HepG2 (cell line): ENCODE measurements around the gene TOM1L2. TPM values are rescaled to one million over a fixed set of nuclear protein-coding genes. Genes with fewer than 3 reads are reported as not detected.

ENCODE experiments used
- ADNP ChIP-seq: sonication (generic); formaldehyde crosslinking; IDR thresholded peaks from 2 replicates; pipeline ENCODE4 v1.4.0; 2020; ENCODE audit warnings: missing genetic modification reagents
- CHD4 ChIP-seq: fragments of 200-600 bp; sonication (generic); IDR thresholded peaks from 2 replicates; pipeline ENCODE4 v1.7.0; 2017; ENCODE audit warnings: mild to moderate bottlenecking, low read length, borderline replicate concordance
- DNMT3B ChIP-seq: conservative IDR thresholded peaks from 2 replicates; pipeline ENCODE4 v1.6.1; 2016; ENCODE audit warnings: missing biosample characterization, control low read depth
- GFI1 ChIP-seq: sonication (generic); formaldehyde crosslinking; IDR thresholded peaks from 2 replicates; pipeline ENCODE4 v1.5.0; 2020; ENCODE audit warnings: missing genetic modification reagents, mild to moderate bottlenecking, borderline replicate concordance
- GZF1 ChIP-seq: sonication (generic); formaldehyde crosslinking; IDR thresholded peaks from 2 replicates; pipeline ENCODE4 v1.5.1; 2020; ENCODE audit warnings: mild to moderate bottlenecking, missing genetic modification reagents
- KLF16 ChIP-seq, 2 experiments: sonication (generic) in 1 of 2; formaldehyde crosslinking in 1 of 2; IDR thresholded peaks; 2 replicates each; pipeline versions ENCODE4 v1.6.1 to v1.8.0; 2016 to 2023; ENCODE audit warnings: missing genetic modification reagents in 2 of 2, missing compliant biosample characterization in 1 of 2
- LCORL ChIP-seq, 2 experiments: fragments of 450-650 bp in 1 of 2; sonication (generic) in 1 of 2; formaldehyde crosslinking in 1 of 2; IDR thresholded peaks; 2 replicates each; pipeline versions ENCODE4 v1.5.0 to v1.6.1; 2017 to 2020; ENCODE audit warnings: antibody characterized with exemption in 1 of 2, missing genetic modification reagents in 1 of 2
- MLLT10 ChIP-seq: sonication (generic); formaldehyde crosslinking; IDR thresholded peaks from 2 replicates; pipeline ENCODE4 v1.4.0; 2020; ENCODE audit warnings: missing genetic modification reagents
- ONECUT2 ChIP-seq: sonication (generic); formaldehyde crosslinking; IDR thresholded peaks from 2 replicates; pipeline ENCODE4 v1.4.0; 2020; ENCODE audit warnings: missing genetic modification reagents
- PHB2 ChIP-seq: fragments of 450-650 bp; IDR thresholded peaks from 2 replicates; pipeline ENCODE4 v1.6.1; 2018; ENCODE audit not compliant: partially characterized antibody
- PRDM15 ChIP-seq: sonication (generic); formaldehyde crosslinking; IDR thresholded peaks from 2 replicates; pipeline ENCODE4 v1.4.0; 2020; ENCODE audit warnings: missing genetic modification reagents
- TRIM22 ChIP-seq: fragments of 450-650 bp; IDR thresholded peaks from 2 replicates; pipeline ENCODE4 v1.6.1; 2017
- ZNF101 ChIP-seq: sonication (generic); formaldehyde crosslinking; IDR thresholded peaks from 2 replicates; pipeline ENCODE4 v1.4.0; 2020; ENCODE audit warnings: mild to moderate bottlenecking, low read depth, missing genetic modification reagents, borderline replicate concordance
- ZNF251 ChIP-seq: sonication (generic); formaldehyde crosslinking; IDR thresholded peaks from 2 replicates; pipeline ENCODE4 v1.9.0; 2021; ENCODE audit warnings: mild to moderate bottlenecking, missing genetic modification reagents
- ZNF276 ChIP-seq: sonication (generic); formaldehyde crosslinking; IDR thresholded peaks from 2 replicates; pipeline ENCODE4 v1.4.0; 2020; ENCODE audit warnings: mild to moderate bottlenecking, low read depth, missing genetic modification reagents
- ZNF552 ChIP-seq: sonication (generic); formaldehyde crosslinking; IDR thresholded peaks from 2 replicates; pipeline ENCODE4 v1.9.0; 2022; ENCODE audit warnings: missing genetic modification reagents, mild to moderate bottlenecking, borderline replicate concordance
- ZNF607 ChIP-seq: sonication (generic); formaldehyde crosslinking; IDR thresholded peaks from 2 replicates; pipeline ENCODE4 v1.5.1; 2020; ENCODE audit warnings: missing genetic modification reagents, mild to moderate bottlenecking, borderline replicate concordance
- ZNF704 ChIP-seq: sonication (generic); formaldehyde crosslinking; IDR thresholded peaks from 2 replicates; pipeline ENCODE4 v1.8.1; 2023; ENCODE audit warnings: mild to moderate bottlenecking, inconsistent platforms, moderate library complexity, missing genetic modification reagents, borderline replicate concordance
- ZNF883 ChIP-seq: sonication (generic); formaldehyde crosslinking; IDR thresholded peaks from 2 replicates; pipeline ENCODE4 v1.5.1; 2020; ENCODE audit warnings: mild to moderate bottlenecking, missing genetic modification reagents; ENCODE audit errors: not compliant biosample characterization
- ZSCAN12 ChIP-seq: sonication (generic); formaldehyde crosslinking; IDR thresholded peaks from 2 replicates; pipeline ENCODE4 v1.9.0; 2021; ENCODE audit warnings: mild to moderate bottlenecking, missing genetic modification reagents
- polyA plus RNA-seq, 8 experiments: library from polyadenylated mRNA; depleted of rRNA in 3 of 8; stranded (reverse) in 7 of 8; unstranded in 1 of 8; fragments of >200 nt; fragmentation: Illumina TruSeq in 4 of 8; extraction: Trizol in 4 of 8; gene quantifications; 2 replicates each; pipeline versions ENCODE4 v1.2.1 to v1.2.3, GENCODE V29; 2011 to 2016; ENCODE audit warnings: low read depth in 4 of 8, missing spikeins in 1 of 8, mixed read lengths in 1 of 8; ENCODE audit not compliant: insufficient read depth in 1 of 8
- total RNA-seq, 5 experiments: library from RNA; depleted of rRNA; stranded (reverse); fragments of >200 nt; fragmentation: Illumina TruSeq; extraction: Trizol; gene quantifications; 2 replicates each; pipeline ENCODE4 v1.2.3, GENCODE V29; 2016; ENCODE audit warnings: low read depth in 1 of 5

The TOM1L2 gene
- total and polyA plus RNA-seq, 2 of the 13 experiments (the other 11 are each of a cell fraction or from before 2014, with no cell fraction given): 4.7 to 7.4 TPM

- TF ChIP-seq PRDM15 (CRISPR knock-in tag) (no peak), LCORL (IDR thresholded peaks at IDR 0.05) (no peak), LCORL (CRISPR knock-in tag; IDR thresholded peaks at IDR 0.05) (peak; percentile 78; the same call in 1 of the 2 replicates), DNMT3B (CRISPR knock-in tag) (peak; percentile 80; the same call in 1 of the 2 replicates), GZF1 (CRISPR knock-in tag) (no peak), GFI1 (CRISPR knock-in tag) (peak; percentile 63; the same call in 1 of the 2 replicates), ONECUT2 (CRISPR knock-in tag) (no peak), ADNP (CRISPR knock-in tag) (no peak), MLLT10 (CRISPR knock-in tag) (no peak), ZNF883 (no peak), ZSCAN12 (no peak), CHD4 (0 out of 2 replicates have a peak, but pooled peaks have one; percentile 8), ZNF704 (peak; percentile 71), ZNF276 (CRISPR knock-in tag) (peak; percentile 47; the same call in 1 of the 2 replicates), ZNF607 (peak; percentile 93; the same call in 1 of the 2 replicates), ZNF251 (CRISPR knock-in tag) (no peak), ZNF552 (CRISPR knock-in tag) (no peak), TRIM22 (no peak), ZNF101 (CRISPR knock-in tag) (no peak), PHB2 (no peak), KLF16 (CRISPR knock-in tag; IDR thresholded peaks at IDR 0.05) (0 out of 4 replicates have a peak, but pooled peaks of 1 of the 2 experiments have one; percentile 53)
These were observed 136.6 kb downstream of the TOM1L2 start (continued) for GRCh38 chr17:17835415-17836249.
